8988T (cell line): ENCODE measurements around the gene MRPL44.

ENCODE experiments used
- DNase-seq: peaks from one replicate; pipeline ENCODE4 v3.0.0; 2011

The MRPL44 gene

DNA sequence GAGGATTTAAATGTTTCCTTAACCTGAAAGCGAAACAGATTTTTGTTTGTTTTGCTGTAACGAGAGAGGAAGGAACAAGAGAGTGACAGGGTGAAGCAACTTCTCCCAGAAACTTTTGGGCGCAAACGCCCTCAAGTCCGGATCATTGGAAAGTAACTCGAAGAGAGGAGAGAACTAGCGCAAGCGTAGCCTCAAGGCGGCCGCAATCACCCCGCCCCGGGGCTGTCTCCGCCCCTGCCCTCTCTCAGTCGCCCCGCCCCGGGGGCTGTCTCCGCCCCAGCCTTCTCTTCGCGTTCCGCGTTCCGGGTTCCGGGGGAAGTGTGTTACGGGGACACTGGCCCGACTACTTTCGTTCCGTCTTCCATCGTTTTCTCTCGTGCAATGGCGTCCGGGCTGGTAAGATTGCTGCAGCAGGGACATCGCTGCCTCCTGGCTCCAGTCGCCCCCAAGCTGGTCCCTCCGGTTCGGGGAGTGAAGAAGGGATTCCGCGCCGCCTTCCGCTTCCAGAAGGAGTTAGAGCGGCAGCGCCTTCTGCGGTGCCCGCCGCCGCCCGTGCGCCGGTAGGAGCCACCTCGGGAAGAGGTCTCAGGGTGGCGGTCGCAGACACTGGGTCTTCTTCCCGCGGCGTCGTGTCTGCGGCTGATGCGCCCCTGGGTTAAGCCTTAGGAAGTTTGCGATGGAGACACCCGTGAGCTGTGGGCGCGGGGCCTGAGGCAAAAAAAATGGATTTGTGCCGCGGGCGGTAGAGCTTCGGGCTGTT, at the start of gene MRPL44:
Gene MRPL44, plus strand, starts transcription at position 372 of the 760 bp plus-strand sequence. Its CDS starts 10 bp downstream, at position 382.
- DNase-seq, result peak; percentile 51

GRCh38 chr2:223908304-223908998, 48.8 kb upstream of the MRPL44 start:
- DNase-seq, result no peak

GRCh38 chr2:223909001-223909741, 48.1 kb upstream of the MRPL44 start:
- DNase-seq, result no peak

GRCh38 chr2:223914324-223914723, 42.9 kb upstream of the MRPL44 start:
- DNase-seq, result no peak

- no peak for DNase-seq
These were observed 42.2 kb upstream of the MRPL44 start for GRCh38 chr2:223915071-223915470.

DNA sequence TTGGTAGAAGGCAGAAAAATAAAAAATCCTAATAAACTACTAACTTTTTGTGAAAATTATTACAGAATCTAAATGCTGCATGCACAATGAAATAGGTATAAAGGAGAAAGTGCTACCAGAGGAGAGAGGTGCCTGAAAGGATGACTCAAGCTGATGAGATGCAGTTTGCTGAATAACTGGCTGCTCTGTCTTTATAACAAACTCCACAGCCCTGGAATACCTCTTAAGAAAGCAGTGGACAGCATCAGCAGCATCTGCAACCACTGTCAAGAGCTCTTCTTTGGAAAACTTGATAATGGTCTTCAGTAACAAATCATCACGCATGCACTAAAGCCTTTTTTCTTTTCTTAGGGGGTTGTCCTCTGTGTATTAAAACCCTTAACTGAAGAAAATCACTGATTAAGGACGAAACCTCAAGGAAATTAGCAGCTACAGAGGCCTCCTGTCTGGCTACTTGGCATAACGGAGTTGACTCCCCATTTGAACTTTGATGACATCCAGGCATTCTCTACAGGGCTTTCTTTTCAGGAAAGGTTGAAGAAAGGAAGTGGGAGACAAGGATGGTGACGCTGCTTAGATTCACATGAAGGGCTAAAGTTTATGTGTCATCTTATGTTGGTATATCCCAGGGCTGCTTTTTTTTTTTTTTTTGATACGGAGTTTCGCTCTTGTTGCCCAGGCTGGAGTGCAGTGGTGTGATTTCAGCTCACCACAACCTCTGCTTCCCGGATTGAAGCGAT, 40.9 kb upstream of the MRPL44 start:
- DNase-seq, result no peak

DNA sequence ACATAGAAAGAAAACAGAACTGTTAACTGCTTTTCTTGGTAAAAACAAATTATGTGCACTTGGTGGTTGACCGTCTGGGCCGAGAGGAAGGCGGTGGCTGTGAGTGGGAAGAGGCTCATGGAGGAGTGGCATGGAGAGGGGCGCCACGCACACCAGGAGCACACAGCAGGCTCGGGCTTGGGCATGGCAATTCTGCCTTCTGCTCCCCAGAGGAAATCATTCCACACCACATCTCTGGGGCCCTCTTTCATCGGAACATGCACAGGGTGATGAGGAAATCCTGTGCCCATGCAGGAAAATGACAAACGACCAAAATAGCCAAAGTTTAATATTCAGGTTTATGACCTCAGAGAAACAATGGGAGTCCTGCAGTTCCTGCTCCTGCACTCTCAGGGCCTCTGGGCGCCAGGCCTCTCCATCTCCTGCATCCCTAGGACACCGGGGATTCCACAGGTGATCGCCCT, 38.6 kb upstream of the MRPL44 start:
- no peak for DNase-seq

- no peak for DNase-seq
These were observed 37.2 kb upstream of the MRPL44 start for GRCh38 chr2:223920109-223920508.

DNA sequence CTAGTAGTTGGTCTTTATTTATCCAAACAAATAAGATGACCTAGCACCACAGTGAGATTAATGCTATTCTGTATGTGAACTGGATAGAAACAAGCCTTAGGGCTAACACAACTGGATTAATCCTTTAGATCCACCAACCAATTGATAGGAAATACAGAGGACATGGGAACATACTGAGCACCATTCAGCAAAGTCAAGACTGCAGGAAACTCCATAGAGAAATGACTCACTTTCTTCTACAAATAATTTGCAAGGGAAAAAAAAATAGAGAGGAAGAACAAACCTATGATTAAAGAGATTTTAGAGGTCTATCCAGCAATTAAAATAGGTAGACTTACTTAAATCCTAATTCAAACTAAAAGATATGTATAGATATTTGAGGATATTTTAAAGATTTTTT, 36.1 kb upstream of the MRPL44 start:
- DNase-seq, result no peak

DNA sequence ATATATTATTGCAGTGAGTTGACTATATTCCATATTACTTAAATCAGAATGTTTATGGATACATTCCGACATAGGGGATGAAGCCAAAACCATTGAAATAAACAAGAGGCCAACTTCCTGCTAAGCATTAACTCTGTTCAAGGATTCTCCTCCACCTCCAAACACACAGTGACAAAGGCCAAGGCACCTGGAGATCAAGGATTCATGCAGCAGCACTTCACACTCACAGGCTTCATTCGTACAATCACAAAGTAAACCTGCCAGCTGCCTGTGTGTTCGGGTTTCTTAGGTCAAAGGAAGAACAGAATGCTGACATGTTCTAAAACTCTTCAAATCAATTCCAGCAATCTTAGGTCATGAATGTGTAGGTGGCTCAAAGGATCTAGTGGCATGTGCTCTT, 35.0 kb upstream of the MRPL44 start:
- DNase-seq, result no peak

- DNase-seq, result no peak
These were observed 33.3 kb upstream of the MRPL44 start for GRCh38 chr2:223923976-223924375.

- no peak for DNase-seq
These were observed 32.2 kb upstream of the MRPL44 start for GRCh38 chr2:223925106-223925505.

DNA sequence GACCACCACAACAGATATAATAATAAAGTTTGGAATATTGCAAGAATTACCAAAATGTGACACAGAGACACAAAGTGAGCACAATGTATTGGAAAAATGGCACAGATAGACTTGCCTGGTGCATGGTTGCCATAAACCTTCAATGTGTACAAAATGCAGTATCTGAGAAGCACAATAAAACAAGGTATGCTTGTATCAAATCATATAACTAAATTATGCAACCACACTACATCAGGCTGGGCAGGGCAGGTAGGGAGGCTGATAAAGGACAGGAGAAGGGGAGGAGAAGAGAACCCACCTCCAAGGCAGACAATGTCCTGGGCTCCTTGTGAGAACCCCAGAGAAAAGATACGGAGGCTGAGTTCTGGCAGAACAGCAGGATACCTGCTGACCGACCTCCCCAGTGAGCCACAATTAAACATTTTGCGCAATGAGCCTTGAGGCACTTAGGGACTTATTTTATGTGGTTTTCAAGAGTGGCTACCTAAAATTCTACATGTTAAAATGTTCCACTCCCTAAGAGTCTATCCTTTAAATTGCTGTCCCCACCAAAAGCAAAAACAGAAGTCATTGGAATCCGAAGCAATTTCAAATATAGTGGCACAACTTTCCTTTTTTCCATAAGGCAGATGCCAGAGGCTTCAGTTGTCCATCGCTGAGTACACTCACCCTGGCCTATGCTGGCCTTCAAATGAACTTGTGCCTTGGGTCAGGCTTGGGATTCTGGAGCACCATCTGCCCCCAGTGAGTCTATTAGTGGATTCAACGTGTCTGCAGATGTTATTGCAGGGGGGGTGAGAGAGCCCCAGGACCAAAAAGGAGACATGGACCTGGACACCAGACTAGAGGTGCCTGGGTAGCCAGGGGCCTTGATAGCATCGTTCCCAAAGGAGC, 28.9 kb upstream of the MRPL44 start:
- DNase-seq, result no peak

DNA sequence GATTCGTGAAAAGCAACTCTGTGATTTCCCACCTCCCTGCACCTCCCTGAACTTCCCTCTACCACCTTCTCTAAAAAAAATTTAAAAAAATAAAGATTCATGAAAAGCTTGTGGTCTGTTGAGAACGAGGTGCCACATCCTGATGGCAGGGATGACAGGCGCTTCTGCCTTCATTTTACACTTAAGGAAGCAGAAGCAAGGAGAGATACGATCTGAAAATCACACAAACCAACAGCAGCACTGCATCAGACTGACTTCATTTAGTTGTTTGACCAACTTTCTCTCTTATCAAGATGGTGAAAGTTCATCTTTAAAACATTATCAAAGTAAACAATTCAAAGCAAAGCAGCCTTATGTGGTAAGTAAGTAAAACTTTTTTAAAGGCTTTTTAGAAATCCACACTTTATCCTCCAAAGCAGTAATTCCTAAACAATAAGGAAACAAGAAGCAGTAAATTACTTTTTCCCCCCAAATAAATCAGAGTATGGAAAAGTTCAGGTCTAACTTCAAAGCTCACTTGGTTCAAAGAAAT, 27.6 kb upstream of the MRPL44 start:
- no peak for DNase-seq

DNA sequence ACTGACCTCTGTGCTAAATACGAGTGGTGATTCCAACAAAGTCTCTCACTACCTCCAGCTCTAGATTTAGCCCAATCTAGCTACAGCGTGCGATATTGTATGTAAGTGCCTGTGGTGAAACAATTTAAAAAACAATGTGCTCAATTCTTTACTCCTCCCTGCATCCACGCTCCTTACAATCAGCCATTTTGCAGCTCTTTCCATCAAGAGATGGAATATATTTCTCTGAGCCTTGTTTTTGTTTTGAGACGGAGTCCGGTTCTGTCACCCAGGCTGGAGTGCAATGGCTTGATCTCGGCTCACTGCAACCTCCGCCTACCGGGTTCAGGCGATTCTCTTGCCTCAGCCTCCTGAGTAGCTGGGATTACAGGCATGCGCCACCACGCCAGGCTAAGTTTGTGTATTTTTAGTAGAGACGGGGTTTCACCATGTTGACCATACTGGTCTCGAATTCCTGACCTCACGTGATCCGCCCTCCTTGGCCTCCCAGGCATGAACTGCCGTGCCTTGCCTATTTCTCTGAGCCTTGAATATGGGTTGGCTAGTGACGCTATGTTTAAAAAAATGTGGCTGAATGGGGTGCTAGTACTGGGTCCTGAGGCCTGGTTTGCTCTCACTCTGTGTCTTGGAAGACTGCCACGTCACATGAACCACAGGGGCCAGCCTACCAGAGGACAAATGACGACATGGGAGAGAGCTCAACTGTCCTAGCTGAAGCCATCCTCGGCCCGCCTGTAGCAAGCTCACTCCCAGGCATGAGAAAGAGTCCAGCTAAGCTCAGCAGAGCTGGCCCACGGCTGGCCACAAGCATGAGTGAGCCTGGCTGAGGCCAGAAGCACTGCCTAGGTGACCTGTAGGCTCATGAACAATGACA, 26.9 kb upstream of the MRPL44 start:
- DNase-seq, result no peak

GRCh38 chr2:223932816-223933800, 24.2 kb upstream of the MRPL44 start:
- no peak for DNase-seq

- no peak for DNase-seq
These were observed 22.4 kb upstream of the MRPL44 start for GRCh38 chr2:223934870-223935269.

- no peak for DNase-seq
These were observed 21.7 kb upstream of the MRPL44 start for GRCh38 chr2:223935459-223936125.

DNA sequence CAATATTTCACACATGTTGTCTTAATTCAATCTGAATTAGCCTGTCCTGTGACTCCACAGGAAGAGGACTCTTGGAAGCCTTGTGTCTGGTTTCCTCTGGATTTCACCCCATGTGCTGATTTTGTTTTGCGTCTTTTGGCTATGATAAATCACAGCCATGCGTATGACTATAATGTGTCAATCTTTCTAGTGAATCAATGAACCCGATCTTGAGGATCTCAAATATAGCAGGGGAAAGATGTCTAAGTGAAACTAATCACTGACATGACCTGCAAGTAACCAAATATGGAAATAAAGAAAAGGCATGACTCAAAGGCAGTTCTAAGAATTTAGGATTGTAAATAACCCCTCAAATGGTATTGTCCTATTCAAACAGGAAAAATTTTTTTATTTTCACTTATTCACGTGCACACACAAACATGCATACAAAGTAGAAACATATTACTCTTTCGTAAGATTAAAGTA, 20.4 kb upstream of the MRPL44 start:
- DNase-seq, result no peak
